Uterus (tissue), 2 donors: ENCODE data around the gene HID1.

Experiments used
- CTCF ChIP-seq, 4 experiments: fragments of 200-600 bp in 2 of 4; fragments of 450-650 bp in 2 of 4; sonication (generic) in 2 of 4; IDR thresholded peaks; one replicate each; pipeline ENCODE4 v1.5.1; 2016 to 2019; ENCODE audit warnings: antibody characterized with exemption in 4 of 4, mild to moderate bottlenecking in 2 of 4, moderate library complexity in 1 of 4
- POLR2A ChIP-seq, 2 donors: fragments of 450-650 bp; IDR thresholded peaks; one replicate each; pipeline ENCODE4 v1.6.1; 2016; ENCODE audit warnings: antibody characterized with exemption in 2 of 2, mild to moderate bottlenecking in 1 of 2, moderate library complexity in 1 of 2

GRCh38 chr17:75013092-75013559 is 40.6 kb upstream of the HID1 start:
- no peak for TF ChIP-seq CTCF (IDR thresholded peaks at IDR 0.05)
- no peak for TF ChIP-seq POLR2A (IDR thresholded peaks at IDR 0.05)
